Subcutaneous preadipocyte (primary cell): ENCODE measurements around the gene OR3A1. TPM values are rescaled to one million over a fixed set of nuclear protein-coding genes. Genes with fewer than 3 reads are reported as not detected.

Source experiments
- total RNA-seq: library from RNA; depleted of rRNA; stranded (reverse); fragments of >200 nt; gene quantifications from 2 replicates; pipeline ENCODE4 v1.2.3, GENCODE V29; 2012

Gene OR3A1, protein sequence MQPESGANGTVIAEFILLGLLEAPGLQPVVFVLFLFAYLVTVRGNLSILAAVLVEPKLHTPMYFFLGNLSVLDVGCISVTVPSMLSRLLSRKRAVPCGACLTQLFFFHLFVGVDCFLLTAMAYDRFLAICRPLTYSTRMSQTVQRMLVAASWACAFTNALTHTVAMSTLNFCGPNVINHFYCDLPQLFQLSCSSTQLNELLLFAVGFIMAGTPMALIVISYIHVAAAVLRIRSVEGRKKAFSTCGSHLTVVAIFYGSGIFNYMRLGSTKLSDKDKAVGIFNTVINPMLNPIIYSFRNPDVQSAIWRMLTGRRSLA
- total RNA-seq, result under 0.01 and 0.20 TPM in 2 replicates

DNA sequence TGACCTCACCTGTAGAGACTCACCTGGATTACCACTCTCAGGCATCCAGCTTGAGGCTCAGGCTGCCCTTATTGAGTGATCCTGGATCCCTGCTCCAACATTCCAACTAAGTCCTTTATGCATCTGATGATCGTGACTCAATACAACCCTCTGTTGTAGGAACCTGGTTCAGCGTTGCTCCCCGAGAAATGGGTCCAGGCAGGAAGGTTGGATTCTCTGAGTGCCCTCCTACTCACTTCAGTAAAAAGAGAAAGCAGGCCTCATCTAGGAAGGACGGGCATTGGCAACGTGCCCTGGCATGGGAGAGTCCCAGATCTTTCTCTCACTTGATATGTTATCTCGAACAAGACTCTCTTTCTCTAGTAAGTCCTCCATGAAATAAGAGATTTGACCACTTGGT lies at the start of gene OR3A1:
OR3A1 (minus strand) TSS at position 101 of the 400 bp plus-strand sequence. CDS start 5,778 bp downstream, outside the sequence.

Other genes with a start within 250 kb of the OR3A1 start
- gene OR1D5, start 234.8 kb downstream of the OR3A1 start, total RNA-seq, result not detected in 2 replicates
- gene OR1D2, start 193.9 kb downstream of the OR3A1 start, total RNA-seq, result not detected in 2 replicates
- gene OR1G1, start 170.8 kb downstream of the OR3A1 start, total RNA-seq, result not detected in 2 replicates
- gene OR1A2, start 100.8 kb downstream of the OR3A1 start, total RNA-seq, result not detected in 2 replicates
- gene OR1A1, start 90.7 kb downstream of the OR3A1 start, total RNA-seq, result not detected in 2 replicates
- 0.73 and 0.98 TPM in 2 replicates for gene OR3A2, start 87.9 kb upstream of the OR3A1 start, total RNA-seq
- not detected in 2 replicates for gene OR1E1, start 100.0 kb upstream of the OR3A1 start, total RNA-seq
- not detected in 2 replicates for gene OR3A3, start 113.0 kb upstream of the OR3A1 start, total RNA-seq
- gene OR1E2, start 135.5 kb upstream of the OR3A1 start, total RNA-seq, result not detected in 2 replicates
- 0.78 and 1.1 TPM in 2 replicates for gene SPATA22, start 173.5 kb upstream of the OR3A1 start, total RNA-seq
- 0.98 and 1.1 TPM in 2 replicates for gene ASPA, start 177.6 kb upstream of the OR3A1 start, total RNA-seq